NT2/D1 (cell line): ENCODE data around the gene ARL15.

Experiments used
- DNase-seq: peaks from one replicate; pipeline ENCODE4 v3.0.0-alpha.2; 2011; ENCODE audit warnings: low read depth, low spot score
- H3K27me3 ChIP-seq: 2 replicates; pipeline ENCODE4 v1.6.0; 2011; ENCODE audit warnings: mild to moderate bottlenecking; ENCODE audit not compliant: insufficient read length, insufficient read depth
- H3K36me3 ChIP-seq: 2 replicates; pipeline ENCODE4 v1.6.1; 2011; ENCODE audit warnings: mild to moderate bottlenecking, low read length, mixed read lengths; ENCODE audit not compliant: insufficient read depth, insufficient read length
- H3K4me1 ChIP-seq: 2 replicates; pipeline ENCODE4 v1.5.1; 2011; ENCODE audit not compliant: insufficient read depth, insufficient read length
- H3K4me3 ChIP-seq: 2 replicates; pipeline ENCODE4 v1.5.1; 2011; ENCODE audit warnings: low read depth; ENCODE audit not compliant: insufficient read length
- H3K9ac ChIP-seq: 2 replicates; pipeline ENCODE4 v1.6.0; 2011; ENCODE audit warnings: low read depth; ENCODE audit not compliant: insufficient read length
- H3K9me3 ChIP-seq: 2 replicates; pipeline ENCODE4 v1.5.1; 2011; ENCODE audit warnings: mild to moderate bottlenecking, low read length; ENCODE audit not compliant: insufficient read depth
- SUZ12 ChIP-seq: IDR thresholded peaks from 2 replicates; pipeline ENCODE4 v1.6.1; 2011; ENCODE audit not compliant: insufficient read length, insufficient read depth; ENCODE audit errors: extremely low read depth
- YY1 ChIP-seq: IDR thresholded peaks from 2 replicates; pipeline ENCODE4 v1.6.1; 2011; ENCODE audit not compliant: insufficient read length, insufficient read depth
- ZNF274 ChIP-seq: IDR thresholded peaks from 2 replicates; pipeline ENCODE4 v1.6.1; 2011; ENCODE audit warnings: mild to moderate bottlenecking, low read depth, low read length

The ARL15 gene

DNA sequence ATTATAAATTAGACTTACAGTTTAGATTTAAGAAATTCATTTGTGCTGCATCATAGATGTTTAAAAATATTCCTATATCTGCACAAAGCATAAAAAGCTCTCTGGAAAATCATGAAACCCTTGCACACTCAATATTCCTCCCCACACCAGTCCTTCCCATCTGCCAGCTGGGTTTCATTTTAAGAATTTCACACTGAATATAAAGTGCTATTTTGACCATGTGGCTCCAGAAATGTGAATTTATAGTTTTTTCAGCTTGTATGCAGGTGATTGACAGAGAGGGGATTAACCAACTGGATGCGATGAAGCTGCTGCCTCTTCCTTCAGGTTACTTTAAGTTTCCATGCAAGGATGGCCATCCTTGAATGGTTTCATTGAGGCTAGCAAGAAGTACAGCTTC is 403.6 kb downstream of the ARL15 start:
- Histone ChIP-seq H3K4me3 (no peak overlapping the region), H3K36me3 (no peaks in the 10 kb centered on the region), H3K9ac (no peak overlapping the region), H3K27me3 (no peaks in the 10 kb centered on the region), H3K9me3 (no peaks in the 10 kb centered on the region), H3K4me1 (no peaks in the 10 kb centered on the region)
- TF ChIP-seq ZNF274 = no peak
- TF ChIP-seq SUZ12 = no peak
- TF ChIP-seq YY1 = no peak
- no peak for DNase-seq

DNA sequence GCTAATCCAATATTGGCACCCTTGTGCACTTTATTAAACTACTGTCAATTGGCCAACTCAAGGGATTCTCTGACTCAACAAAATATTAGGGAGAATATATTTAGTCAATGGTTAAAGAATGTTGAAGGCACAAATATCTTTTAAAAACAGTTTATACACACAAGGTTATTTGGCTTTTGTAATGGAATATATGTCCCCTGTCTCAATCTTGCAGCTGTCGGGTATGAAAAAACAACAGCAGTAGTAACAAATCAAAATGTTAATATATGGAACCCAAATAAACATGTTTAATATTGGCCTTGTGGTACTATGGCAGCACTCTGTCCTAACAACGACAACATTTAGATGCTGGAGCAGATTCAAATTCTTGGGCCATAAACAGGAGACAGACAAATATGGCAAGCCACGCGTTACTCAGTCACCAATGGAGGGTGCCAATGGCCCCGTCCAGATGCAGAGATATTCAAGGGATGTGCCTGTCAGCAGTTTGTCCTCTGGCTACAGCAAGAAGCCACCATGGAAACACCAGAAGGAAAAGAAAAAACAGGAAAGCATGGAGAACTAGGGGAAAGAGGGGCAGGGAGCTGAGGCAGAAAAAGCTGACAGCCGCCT is 408.0 kb downstream of the ARL15 start:
- TF ChIP-seq YY1 (no peak), SUZ12 (no peak), ZNF274 (no peak)
- Histone ChIP-seq H3K27me3 (no peaks in the 10 kb centered on the region), H3K4me3 (no peak overlapping the region), H3K36me3 (no peaks in the 10 kb centered on the region), H3K9ac (no peak overlapping the region), H3K9me3 (no peaks in the 10 kb centered on the region), H3K4me1 (no peaks in the 10 kb centered on the region)
- no peak for DNase-seq

DNA sequence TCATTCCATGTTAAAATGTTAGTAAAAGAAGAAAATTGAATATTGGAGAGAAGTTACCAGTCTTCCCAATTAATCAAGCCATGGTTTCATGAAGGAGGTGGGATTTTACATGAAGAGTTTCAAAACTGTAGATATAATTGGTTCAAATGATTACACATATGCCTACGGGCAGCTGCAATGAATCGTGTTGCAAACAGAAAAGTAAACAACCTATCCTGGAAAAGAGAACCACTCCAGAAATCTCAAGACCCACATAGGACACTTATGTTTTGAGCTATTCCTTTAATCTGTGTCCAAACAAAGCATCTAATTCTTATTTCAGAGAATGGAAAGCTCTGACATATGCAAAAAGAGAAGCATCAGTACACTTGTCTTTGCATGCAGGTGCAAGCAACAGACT is 409.7 kb downstream of the ARL15 start:
- no peak for DNase-seq
- Histone ChIP-seq H3K4me3 (no peak overlapping the region), H3K36me3 (no peaks in the 10 kb centered on the region), H3K27me3 (no peaks in the 10 kb centered on the region), H3K9ac (no peak overlapping the region), H3K9me3 (no peaks in the 10 kb centered on the region), H3K4me1 (no peaks in the 10 kb centered on the region)
- TF ChIP-seq ZNF274 (no peak), SUZ12 (no peak), YY1 (no peak)

DNA sequence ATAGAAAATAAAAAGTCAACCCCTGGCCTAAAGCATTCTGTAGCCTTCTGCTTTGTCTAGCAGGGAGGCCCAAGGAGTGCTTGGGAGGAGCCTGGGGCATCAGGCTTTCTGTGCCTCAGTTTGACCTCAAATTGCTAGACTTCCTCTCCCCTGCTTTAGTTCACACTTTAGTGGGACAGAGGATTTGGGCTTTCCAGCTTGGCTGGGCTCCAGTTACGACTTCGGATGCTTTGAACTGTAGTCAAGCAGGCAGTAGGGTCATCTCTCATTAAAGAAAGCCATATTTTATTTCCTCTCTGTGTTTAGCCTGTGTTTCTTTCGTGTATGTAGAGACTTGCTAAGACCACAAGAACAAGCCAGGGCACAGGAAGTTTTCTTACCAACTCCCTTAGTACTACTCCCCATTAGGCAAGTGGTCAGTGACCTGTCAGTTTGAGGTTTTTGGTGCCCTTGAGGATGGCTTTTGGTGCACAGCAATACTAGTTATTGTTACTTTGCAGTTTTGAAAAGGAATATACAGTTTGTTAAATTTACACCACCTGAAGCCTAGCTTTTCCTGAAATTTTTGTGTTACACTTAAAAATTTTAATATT is 415.2 kb downstream of the ARL15 start:
- Histone ChIP-seq H3K4me3 (no peak overlapping the region), H3K36me3 (no peaks in the 10 kb centered on the region), H3K27me3 (no peaks in the 10 kb centered on the region), H3K4me1 (no peaks in the 10 kb centered on the region), H3K9ac (no peak overlapping the region), H3K9me3 (no peaks in the 10 kb centered on the region)
- no peak for TF ChIP-seq SUZ12
- TF ChIP-seq ZNF274 = no peak
- no peak for TF ChIP-seq YY1
- DNase-seq = no peak

DNA sequence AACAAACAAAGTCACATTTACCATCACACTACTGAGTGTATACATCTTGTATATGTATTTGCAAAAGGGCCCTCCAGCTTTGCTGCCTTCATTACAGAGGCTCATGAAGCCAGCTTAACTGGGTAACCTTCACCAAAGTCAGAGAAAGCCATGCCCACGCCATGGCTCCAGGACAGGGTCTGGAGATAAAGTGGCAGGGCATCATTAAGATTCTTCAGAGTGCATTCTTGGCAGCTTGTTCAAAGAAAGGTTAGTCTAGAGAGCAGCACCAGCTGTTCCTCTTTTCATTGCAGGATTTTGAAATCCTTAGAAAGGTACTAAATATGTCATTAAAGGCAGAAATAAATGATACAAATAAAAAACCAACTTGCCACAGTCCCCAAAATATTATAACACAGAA is 416.7 kb downstream of the ARL15 start:
- no peak for DNase-seq
- no peak for TF ChIP-seq ZNF274
- no peak for TF ChIP-seq SUZ12
- no peak for TF ChIP-seq YY1
- H3K36me3 ChIP-seq = no peaks in the 10 kb centered on the region

DNA sequence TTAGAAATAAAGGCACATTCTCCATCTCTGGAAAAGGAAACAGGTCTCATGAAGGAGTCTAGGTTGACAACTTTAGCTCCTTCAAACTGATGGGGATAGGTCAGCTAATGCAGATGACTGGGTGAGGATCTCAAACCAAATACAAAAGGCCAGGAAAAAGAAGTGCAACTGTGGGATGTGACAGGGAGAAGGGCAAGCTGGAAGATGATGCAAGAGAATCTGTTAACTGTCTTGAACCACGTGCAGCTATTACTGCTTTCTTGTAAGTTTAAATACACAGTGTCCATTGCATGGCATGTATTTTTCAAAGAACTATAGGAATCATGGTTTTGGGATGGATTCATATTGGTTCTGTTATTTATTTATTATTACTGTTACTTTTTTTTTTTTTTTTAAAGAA is 418.1 kb downstream of the ARL15 start:
- Histone ChIP-seq H3K4me1 (no peaks in the 10 kb centered on the region), H3K9me3 (no peaks in the 10 kb centered on the region), H3K4me3 (no peak overlapping the region), H3K36me3 (no peaks in the 10 kb centered on the region), H3K27me3 (no peaks in the 10 kb centered on the region), H3K9ac (no peak overlapping the region)
- TF ChIP-seq ZNF274 (no peak), SUZ12 (no peak), YY1 (no peak)
- DNase-seq = no peak

More for the DNA sequence above, 416.7 kb downstream of the ARL15 start:
- Histone ChIP-seq H3K9ac (no peak overlapping the region), H3K9me3 (no peaks in the 10 kb centered on the region), H3K4me1 (no peaks in the 10 kb centered on the region), H3K4me3 (no peak overlapping the region), H3K27me3 (no peaks in the 10 kb centered on the region)

DNA sequence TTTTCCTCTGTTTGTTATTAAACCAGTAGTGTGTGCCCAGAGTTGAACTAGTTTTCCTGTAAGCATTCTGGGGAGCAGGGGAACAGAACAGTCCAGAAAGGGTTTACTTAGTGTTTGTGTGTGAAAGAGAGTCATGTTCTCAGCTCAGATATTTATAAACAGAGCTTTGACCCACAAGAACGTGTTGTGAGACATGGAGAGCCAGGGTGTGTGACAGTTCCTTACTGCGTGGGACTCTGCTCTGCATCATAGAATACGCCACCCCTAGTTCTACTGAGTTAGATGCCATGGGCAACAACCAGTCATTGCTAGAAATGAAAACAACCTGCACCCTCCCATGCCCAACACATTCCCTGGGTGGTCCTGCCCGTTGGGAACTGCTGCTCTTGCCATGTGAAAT is 419.2 kb downstream of the ARL15 start:
- DNase-seq = no peak

More for the DNA sequence above, 419.2 kb downstream of the ARL15 start:
- no peaks in the 10 kb centered on the region for H3K27me3 ChIP-seq
- H3K4me1 ChIP-seq = no peaks in the 10 kb centered on the region
- TF ChIP-seq YY1 = no peak
- no peak for TF ChIP-seq SUZ12
- TF ChIP-seq ZNF274 = no peak
- no peak overlapping the region for H3K4me3 ChIP-seq
- H3K9me3 ChIP-seq = no peaks in the 10 kb centered on the region
- no peak overlapping the region for H3K9ac ChIP-seq
- no peaks in the 10 kb centered on the region for H3K36me3 ChIP-seq
